T-helper 2 cell treated with Interferon-gamma antibody and Interleukin-4, amounts not matched to agents 100 ng/mL and 5 ng/mL, for 36 hours (primary cell): ENCODE results near the gene UNKL. TPM values are rescaled to one million over a fixed set of nuclear protein-coding genes. Genes with fewer than 3 reads are reported as not detected.

Experiments
- intact Hi-C: fragments of 100-400 bp; cut with micrococcal nuclease; formaldehyde crosslinking; loops from one replicate; pipeline ENCODE4 v1.15.1; 2023
- total RNA-seq: library from RNA; stranded (reverse); gene quantifications from 2 replicates; pipeline ENCODE4 v1.2.3, GENCODE V29; 2022

Gene UNKL
- total RNA-seq: 31.2 and 31.7 TPM in 2 replicates

GRCh38 chr16:1414532-1415260 lies at the start of gene UNKL:
Gene UNKL (minus strand): TSS chr16:1414704. CDS start chr16:1414691, 13 bp downstream.
- intact Hi-C loops: loop anchor here (2.0 to 5.0 kb wide), 2 partner anchors 36 to 62 kb away; partner anchors contain the start of genes GNPTG and TSR3

- intact Hi-C loops: no loop called here
Measured at GRCh38 chr16:1461146-1461545, 46.6 kb upstream of the UNKL start.

GRCh38 chr16:1460602-1461138 lies 46.2 kb upstream of the UNKL start:
- intact Hi-C loops: no loop called here

- intact Hi-C loops: no loop called here
Measured at GRCh38 chr16:1459967-1460366, 45.5 kb upstream of the UNKL start.

GRCh38 chr16:1458977-1459341 lies 44.5 kb upstream of the UNKL start:
- intact Hi-C loops: no loop called here

GRCh38 chr16:1458336-1458976 lies 44.0 kb upstream of the UNKL start:
- intact Hi-C loops: no loop called here

- intact Hi-C loops: no loop called here
Measured at GRCh38 chr16:1457489-1458245, 43.2 kb upstream of the UNKL start.

- intact Hi-C loops: no loop called here
Measured at GRCh38 chr16:1456951-1457350, 42.4 kb upstream of the UNKL start.

GRCh38 chr16:1455190-1456171 lies 41.0 kb upstream of the UNKL start:
- intact Hi-C loops: no loop called here

GRCh38 chr16:1454561-1454960 lies 40.1 kb upstream of the UNKL start:
- intact Hi-C loops: no loop called here

- intact Hi-C loops: no loop called here
Measured at GRCh38 chr16:1453316-1453715, 38.8 kb upstream of the UNKL start.

GRCh38 chr16:1452530-1452929 lies 38.0 kb upstream of the UNKL start:
- intact Hi-C loops: no loop called here

GRCh38 chr16:1451702-1452392 lies 37.3 kb upstream of the UNKL start:
- intact Hi-C loops: no loop called here

GRCh38 chr16:1450841-1451240 lies 36.3 kb upstream of the UNKL start:
- intact Hi-C loops: no loop called here

GRCh38 chr16:1450218-1450617 lies 35.7 kb upstream of the UNKL start:
- intact Hi-C loops: no loop called here

GRCh38 chr16:1449201-1449788 lies 34.8 kb upstream of the UNKL start:
- intact Hi-C loops: no loop called here

- intact Hi-C loops: no loop called here
Measured at GRCh38 chr16:1448536-1449116, 34.1 kb upstream of the UNKL start.

- intact Hi-C loops: no loop called here
Measured at GRCh38 chr16:1447965-1448364, 33.5 kb upstream of the UNKL start.

GRCh38 chr16:1446296-1447080 lies 32.0 kb upstream of the UNKL start:
- intact Hi-C loops: no loop called here
